AG10803 (cell line): Measurements from ENCODE around the gene MNDA.

Source experiments
- DNase-seq: peaks from one replicate; pipeline ENCODE4 v3.0.0; 2010; ENCODE audit warnings: low read depth
- H3K4me3 ChIP-seq: 2 replicates; pipeline ENCODE4 v1.5.1; 2011; ENCODE audit warnings: mild to moderate bottlenecking, low read length, control low read depth
- CTCF ChIP-seq: conservative IDR thresholded peaks from 2 replicates; pipeline ENCODE4 v1.5.1; 2011; ENCODE audit warnings: mild to moderate bottlenecking, low read length, control low read depth, inconsistent platforms

The MNDA gene

GRCh38 chr1:158814970-158815369 lies 16.2 kb upstream of the MNDA start:
- H3K4me3 ChIP-seq = no peak overlapping the region
- DNase-seq = no peak
- no peak for TF ChIP-seq CTCF

GRCh38 chr1:158818560-158818959 lies 12.6 kb upstream of the MNDA start:
- no peak for DNase-seq
- no peak for TF ChIP-seq CTCF
- no peak overlapping the region for H3K4me3 ChIP-seq

GRCh38 chr1:158818975-158819431 lies 12.1 kb upstream of the MNDA start:
- TF ChIP-seq CTCF = no peak
- H3K4me3 ChIP-seq = no peak overlapping the region
- DNase-seq = no peak

- DNase-seq = no peak
- no peak for TF ChIP-seq CTCF
- H3K4me3 ChIP-seq = no peak overlapping the region
These were observed 11.4 kb upstream of the MNDA start for GRCh38 chr1:158819461-158820443.

- no peak overlapping the region for H3K4me3 ChIP-seq
- DNase-seq = no peak
- TF ChIP-seq CTCF = no peak
These were observed 9.4 kb upstream of the MNDA start for GRCh38 chr1:158821723-158822122.

- no peak for TF ChIP-seq CTCF
- no peak overlapping the region for H3K4me3 ChIP-seq
- DNase-seq = no peak
These were observed 975 bp upstream of the MNDA start for GRCh38 chr1:158830074-158830677.

GRCh38 chr1:158833264-158833663 lies 2.1 kb downstream of the MNDA start:
- no peak for TF ChIP-seq CTCF
- DNase-seq = no peak
- no peak overlapping the region for H3K4me3 ChIP-seq
